ENCODE results near the gene OBP2B.

OBP2B gene

GRCh38 chr9:133161547-133161950, 47.5 kb downstream of the OBP2B start:
- Histone ChIP-seq H3K4me1 (ENCODE audit: insufficient read depth, insufficient read length) (peaks cover 15% of the 10 kb centered on the region), H3K27me3 (ENCODE audit: insufficient read depth, insufficient read length) (peaks cover 5% of the 10 kb centered on the region), H3K36me3 (ENCODE audit: insufficient read depth, insufficient read length, low read length) (peaks cover 36% of the 10 kb centered on the region), H3K4me3 (ENCODE audit: insufficient read length, low read depth) (no peak overlapping the region), H3K9ac (ENCODE audit: insufficient read length, low read depth) (peak overlapping the region; percentile 6), H3K9me3 (ENCODE audit: insufficient read depth, low read length) (no peaks in the 10 kb centered on the region)
- no peak for DNase-seq (ENCODE audit: low read depth, low spot score)
- TF ChIP-seq SUZ12 (IDR thresholded peaks at IDR 0.05; ENCODE audit: extremely low read depth, insufficient read depth, insufficient read length) (no peak), YY1 (IDR thresholded peaks at IDR 0.05; ENCODE audit: insufficient read depth, insufficient read length) (no peak), ZNF274 (IDR thresholded peaks at IDR 0.05; ENCODE audit: low read depth, low read length) (no peak)

- Histone ChIP-seq H3K4me3 (ENCODE audit: insufficient read length, low read depth) (no peak overlapping the region), H3K36me3 (ENCODE audit: insufficient read depth, insufficient read length, low read length) (peaks cover 38% of the 10 kb centered on the region), H3K4me1 (ENCODE audit: insufficient read depth, insufficient read length) (peaks cover 15% of the 10 kb centered on the region), H3K9ac (ENCODE audit: insufficient read length, low read depth) (no peak overlapping the region), H3K27me3 (ENCODE audit: insufficient read depth, insufficient read length) (peaks cover 5% of the 10 kb centered on the region), H3K9me3 (ENCODE audit: insufficient read depth, low read length) (no peaks in the 10 kb centered on the region)
- no peak for DNase-seq (ENCODE audit: low read depth, low spot score)
- TF ChIP-seq YY1 (IDR thresholded peaks at IDR 0.05; ENCODE audit: insufficient read depth, insufficient read length) (no peak), SUZ12 (IDR thresholded peaks at IDR 0.05; ENCODE audit: extremely low read depth, insufficient read depth, insufficient read length) (no peak), ZNF274 (IDR thresholded peaks at IDR 0.05; ENCODE audit: low read depth, low read length) (no peak)
Measured at GRCh38 chr9:133160742-133161546, 48.1 kb downstream of the OBP2B start.

GRCh38 chr9:133158695-133159094, 50.4 kb downstream of the OBP2B start:
- Histone ChIP-seq H3K9ac (ENCODE audit: insufficient read length, low read depth) (no peak overlapping the region), H3K4me1 (ENCODE audit: insufficient read depth, insufficient read length) (peaks cover 11% of the 10 kb centered on the region), H3K36me3 (ENCODE audit: insufficient read depth, insufficient read length, low read length) (peaks cover 61% of the 10 kb centered on the region), H3K27me3 (ENCODE audit: insufficient read depth, insufficient read length) (peaks cover 5% of the 10 kb centered on the region), H3K4me3 (ENCODE audit: insufficient read length, low read depth) (no peak overlapping the region), H3K9me3 (ENCODE audit: insufficient read depth, low read length) (no peaks in the 10 kb centered on the region)
- no peak for TF ChIP-seq YY1 (IDR thresholded peaks at IDR 0.05; ENCODE audit: insufficient read depth, insufficient read length)
- TF ChIP-seq ZNF274 (IDR thresholded peaks at IDR 0.05; ENCODE audit: low read depth, low read length), result no peak
- TF ChIP-seq SUZ12 (IDR thresholded peaks at IDR 0.05; ENCODE audit: extremely low read depth, insufficient read depth, insufficient read length), result no peak
- DNase-seq (ENCODE audit: low read depth, low spot score), result no peak
